GM12892 (cell line): ENCODE data around the gene VAMP2.

ENCODE experiments used
- POLR2A ChIP-seq: IDR thresholded peaks from 2 replicates; pipeline ENCODE4 v1.6.1; 2011; ENCODE audit warnings: low read depth, low read length, control low read depth
- POLR2AphosphoS5 ChIP-seq: IDR thresholded peaks from 2 replicates; pipeline ENCODE4 v1.6.1; 2011; ENCODE audit warnings: low read depth, low read length, control low read depth
- TAF1 ChIP-seq: IDR thresholded peaks from 2 replicates; pipeline ENCODE4 v1.6.1; 2011; ENCODE audit warnings: low read depth, mild to moderate bottlenecking, control low read depth, low read length, borderline replicate concordance

DNA sequence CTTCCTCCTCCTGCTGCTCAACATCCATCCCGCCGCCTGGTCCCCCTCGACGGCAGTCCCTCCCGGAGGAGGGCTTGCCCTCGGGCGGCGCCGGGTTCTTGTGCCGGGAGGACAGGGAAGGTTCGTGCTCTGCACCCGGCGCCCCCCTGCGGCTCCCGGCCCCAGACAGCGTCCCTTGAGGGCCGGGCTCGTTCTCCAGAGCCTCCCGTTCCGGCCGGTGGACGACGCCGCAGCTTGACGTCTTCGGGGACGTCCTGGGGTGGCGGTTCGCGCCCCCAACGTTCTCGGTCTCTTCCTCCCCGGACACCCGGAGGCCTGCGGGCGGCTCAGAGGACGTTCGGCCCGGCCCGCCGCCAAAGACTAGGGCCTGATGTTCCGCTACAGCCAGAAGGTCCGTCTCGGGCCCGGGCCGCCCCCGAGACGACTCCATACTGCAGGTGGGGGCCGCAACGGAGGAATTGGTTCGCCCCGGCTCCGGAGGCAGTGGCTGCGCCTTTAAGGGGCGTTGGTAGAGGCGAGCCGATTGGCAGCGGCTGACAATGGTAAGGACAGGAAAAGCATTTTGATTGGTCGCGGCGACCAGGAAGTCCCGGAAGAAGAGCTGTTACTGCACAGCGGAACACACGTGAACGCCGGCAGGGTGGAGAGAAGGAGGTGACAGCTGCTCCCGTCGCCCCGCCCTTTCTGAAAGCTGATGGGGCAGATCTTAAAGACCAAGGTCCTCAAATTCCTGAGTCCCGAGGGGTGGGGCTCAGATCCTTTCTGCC, 27.1 kb upstream of the VAMP2 start, which contains the start of gene BORCS6:
- TF ChIP-seq POLR2AphosphoS5 (no peak), POLR2A (peak; percentile 66; the same call in 1 of the 2 replicates), TAF1 (peak; percentile 44; the same call in 1 of the 2 replicates)
